HCT116 (cell line): Measurements from ENCODE around the gene GNB1. TPM values are rescaled to one million over a fixed set of nuclear protein-coding genes. Genes with fewer than 3 reads are reported as not detected.

ENCODE experiments used
- ATAC-seq: fragments of 200-7000 bp; cut with Tn5 transposase; 2 replicates; pipeline ENCODE4 v1.9.1; 2020; ENCODE audit warnings: mild to moderate bottlenecking, moderate library complexity
- BruUV-seq: library from RNA; stranded (reverse); fragments of 400-500 nt; replicated peaks from 2 replicates; lab custom pipeline; 2021; lab: Mats Ljungman, UMichigan
- CTCF ChIA-PET: fragments of 300-600 bp; sonication (Branson Sonifier 250); formaldehyde crosslinking; loops from one replicate; lab custom pipeline; 2021; ENCODE audit warnings: antibody characterized with exemption; lab: Charles Lee
- POLR2A ChIA-PET: fragments of 300-600, 350-600 bp; sonication (Branson Sonifier 250); formaldehyde crosslinking; loops from one replicate; lab custom pipeline; 2021; ENCODE audit warnings: antibody characterized with exemption; lab: Charles Lee
- RAD21 ChIA-PET, 2 experiments: fragments of 300-600 bp; sonication (Branson Sonifier 250); formaldehyde crosslinking; loops; one replicate each; lab custom pipeline; 2023; ENCODE audit warnings: low total read pairs in 2 of 2; ENCODE audit not compliant: uncharacterized antibody in 2 of 2, unreplicated experiment in 2 of 2, low non-redundant PET in 1 of 2; lab: Charles Lee
- DNase-seq: peaks from one replicate; pipeline ENCODE4 v3.0.0-alpha.2; 2010; ENCODE audit warnings: low read depth, low spot score
- H2AFZ ChIP-seq: fragments of 200-600 bp; shearing (Covaris generic), sonication (generic); 2 replicates; pipeline ENCODE4 v1.6.1; 2017; ENCODE audit warnings: low read depth, mixed run types, mixed read lengths, antibody characterized with exemption, low read length; ENCODE audit not compliant: poor library complexity, severe bottlenecking
- H3K27ac ChIP-seq: 2 replicates; pipeline ENCODE4 v1.5.1; 2012; ENCODE audit warnings: low read depth, low read length
- H3K27me3 ChIP-seq: fragments of 200-600 bp; sonication (generic); 2 replicates; pipeline ENCODE4 v1.6.1; 2016; ENCODE audit warnings: mixed run types, low read length, mixed read lengths; ENCODE audit not compliant: insufficient read depth
- H3K36me3 ChIP-seq, 2 experiments: fragments of 200-500 bp in 1 of 2; fragments of 200-600 bp in 1 of 2; sonication (Bioruptor generic) in 1 of 2; sonication (generic) in 1 of 2; 2 replicates each; pipeline versions ENCODE4 v1.5.1 to v1.6.1; 2014 to 2016; ENCODE audit warnings: low read length in 2 of 2, inconsistent platforms in 1 of 2, mixed read lengths in 1 of 2, mixed run types in 1 of 2; ENCODE audit not compliant: insufficient read depth in 2 of 2, control insufficient read depth in 1 of 2
- H3K4me1 ChIP-seq, 2 experiments: fragments of 200-600 bp in 1 of 2; sonication (generic) in 1 of 2; 2 replicates each; pipeline versions ENCODE4 v1.5.1 to v1.6.1; 2012 to 2017; ENCODE audit warnings: low read length in 2 of 2, inconsistent platforms in 1 of 2, mild to moderate bottlenecking in 1 of 2, mixed read lengths in 1 of 2, mixed run types in 1 of 2, moderate library complexity in 1 of 2; ENCODE audit not compliant: insufficient read depth in 2 of 2, control insufficient read depth in 1 of 2
- H3K4me2 ChIP-seq: fragments of 200-600 bp; sonication (generic); 2 replicates; pipeline ENCODE4 v1.6.1; 2017; ENCODE audit warnings: mixed run types, low read length, mixed read lengths
- H3K4me3 ChIP-seq, 2 experiments: fragments of 200-600 bp in 1 of 2; sonication (generic) in 1 of 2; replicated peaks in 1 of 2; 2 replicates each; pipeline ENCODE4 v1.5.1; 2011 to 2016; ENCODE audit warnings: low read length in 2 of 2, control low read depth in 1 of 2, low read depth in 1 of 2, mild to moderate bottlenecking in 1 of 2, mixed read lengths in 1 of 2, mixed run types in 1 of 2
- H3K79me2 ChIP-seq: fragments of 200-600 bp; sonication (generic); 2 replicates; pipeline ENCODE4 v1.6.1; 2017; ENCODE audit warnings: mild to moderate bottlenecking, mixed run types, low read length, moderate library complexity, mixed read lengths; ENCODE audit not compliant: insufficient read depth
- H3K9ac ChIP-seq: fragments of 200-600 bp; sonication (generic); 2 replicates; pipeline ENCODE4 v1.6.1; 2016; ENCODE audit warnings: low read length, mixed read lengths
- H3K9me2 ChIP-seq: fragments of 200-600 bp; sonication (generic), shearing (Covaris generic); 2 replicates; pipeline ENCODE4 v1.6.1; 2017; ENCODE audit warnings: mixed run types, mild to moderate bottlenecking, moderate library complexity; ENCODE audit not compliant: insufficient read depth
- H3K9me3 ChIP-seq, 2 experiments: fragments of 200-500 bp in 1 of 2; fragments of 200-600 bp in 1 of 2; sonication (Bioruptor generic) in 1 of 2; sonication (generic) in 1 of 2; 2 replicates each; pipeline ENCODE4 v1.6.1; 2014 to 2017; ENCODE audit warnings: low read length in 2 of 2, mixed read lengths in 2 of 2, inconsistent platforms in 1 of 2, low read depth in 1 of 2, mild to moderate bottlenecking in 1 of 2, mixed run types in 1 of 2, moderate library complexity in 1 of 2; ENCODE audit not compliant: control insufficient read depth in 1 of 2, insufficient read depth in 1 of 2
- H4K20me1 ChIP-seq: fragments of 200-600 bp; sonication (generic), shearing (Covaris generic); 2 replicates; pipeline ENCODE4 v1.6.1; 2017; ENCODE audit warnings: mixed run types, mild to moderate bottlenecking, moderate library complexity; ENCODE audit not compliant: insufficient read depth
- ATF3 ChIP-seq: IDR thresholded peaks from 2 replicates; pipeline ENCODE4 v1.6.1; 2012
- CBX3 ChIP-seq: IDR thresholded peaks from 2 replicates; pipeline ENCODE4 v1.6.1; 2012; ENCODE audit warnings: low read depth
- CTCF ChIP-seq, 3 experiments: fragments of 200-600 bp in 1 of 3; sonication (generic) in 1 of 3; IDR thresholded peaks in 2 of 3; conservative IDR thresholded peaks in 1 of 3; 2 replicates each; pipeline ENCODE4 v1.5.1; 2012 to 2017; ENCODE audit warnings: low read depth in 2 of 3, low read length in 2 of 3, antibody characterized with exemption in 1 of 3, borderline replicate concordance in 1 of 3, control low read depth in 1 of 3, mild to moderate bottlenecking in 1 of 3, mixed read lengths in 1 of 3, mixed run types in 1 of 3, moderate library complexity in 1 of 3; ENCODE audit not compliant: insufficient read depth in 1 of 3
- JUND ChIP-seq: IDR thresholded peaks from 2 replicates; pipeline ENCODE4 v1.6.1; 2012
- MAX ChIP-seq: IDR thresholded peaks from 2 replicates; pipeline ENCODE4 v1.6.1; 2012
- POLR2AphosphoS5 ChIP-seq: IDR thresholded peaks from 2 replicates; pipeline ENCODE4 v1.6.1; 2011; ENCODE audit warnings: mild to moderate bottlenecking, low read depth, low read length, moderate library complexity
- SP1 ChIP-seq: IDR thresholded peaks from 2 replicates; pipeline ENCODE4 v1.6.1; 2012; ENCODE audit warnings: low read depth
- YY1 ChIP-seq: IDR thresholded peaks from 2 replicates; pipeline ENCODE4 v1.6.1; 2011; ENCODE audit warnings: low read length, low read depth, moderate library complexity, mild to moderate bottlenecking; ENCODE audit not compliant: insufficient replicate concordance; ENCODE audit errors: extremely low read depth
- ZBTB33 ChIP-seq: IDR thresholded peaks from 2 replicates; pipeline ENCODE4 v1.6.1; 2011; ENCODE audit warnings: mild to moderate bottlenecking, low read length, moderate library complexity; ENCODE audit not compliant: insufficient replicate concordance; ENCODE audit errors: extremely low read depth
- intact Hi-C: fragments of 100-400 bp; cut with micrococcal nuclease; formaldehyde crosslinking; loops from 2 replicates; pipeline ENCODE4 v1.10.0; 2022
- total RNA-seq: library from RNA; stranded (reverse); gene quantifications from one replicate; pipeline ENCODE4 v1.2.1, GENCODE V29; 2021; ENCODE audit not compliant: unreplicated experiment

Gene GNB1
- total RNA-seq, 1 experiment from 2014 or later = 371 TPM

GRCh38 chr1:1929639-1930545, 39.0 kb upstream of the GNB1 start:
- Histone ChIP-seq H4K20me1 (no peaks in the 10 kb centered on the region), H3K9me3 (peaks cover 0 to 9% of the 10 kb centered on the region in 2 experiments; a peak in 1 of 4 replicates), H3K4me3 (no peak overlapping the region)
- intact Hi-C loops = no loop called here
- POLR2A ChIA-PET = no interaction called here
- TF ChIP-seq MAX (no peak), JUND (no peak), CBX3 (no peak), POLR2AphosphoS5 (no peak), ATF3 (no peak), YY1 (no peak), CTCF (IDR thresholded peaks at IDR 0.05 in 2 of 3, conservative IDR thresholded peaks at IDR 0.05 in 1 of 3; ENCODE audit: borderline replicate concordance in 1 of 3, insufficient read depth in 1 of 3, low read depth in 2 of 3, low read length in 2 of 3) (no peak), ZBTB33 (no peak), SP1 (no peak)
- TF ChIP-seq, all 23 proteins: peak for 0
- BruUV-seq = no TSS peak
- no peak for DNase-seq
- Histone ChIP-seq H3K27ac (no peak overlapping the region), H3K9me2 (no peaks in the 10 kb centered on the region), H3K4me1 (no peaks in the 10 kb centered on the region), H2AFZ (no peak overlapping the region), H3K36me3 (no peaks in the 10 kb centered on the region), H3K27me3 (no peaks in the 10 kb centered on the region), H3K4me2 (no peak overlapping the region), H3K9ac (no peak overlapping the region), H3K79me2 (no peaks in the 10 kb centered on the region)
- ChIA-PET CTCF (no interaction called here), RAD21 (no interaction called here)
- no peak for ATAC-seq
